Activated CD8-positive, alpha-beta memory T cell treated with anti-CD3 and anti-CD28 coated beads, Interleukin-2, amount 50 U/mL, for 24 hours (primary cell): ENCODE data around the gene LDLRAD4.
"Not testable (repeated sequence)": the region's sequence is repeated elsewhere in the genome, so short reads cannot be mapped to it uniquely, and the experiment has no call there.

Experiments used
- DNase-seq: peaks from one replicate; pipeline ENCODE4 v3.0.0-alpha.2; 2020; ENCODE audit errors: extremely low read depth

LDLRAD4 gene

DNA sequence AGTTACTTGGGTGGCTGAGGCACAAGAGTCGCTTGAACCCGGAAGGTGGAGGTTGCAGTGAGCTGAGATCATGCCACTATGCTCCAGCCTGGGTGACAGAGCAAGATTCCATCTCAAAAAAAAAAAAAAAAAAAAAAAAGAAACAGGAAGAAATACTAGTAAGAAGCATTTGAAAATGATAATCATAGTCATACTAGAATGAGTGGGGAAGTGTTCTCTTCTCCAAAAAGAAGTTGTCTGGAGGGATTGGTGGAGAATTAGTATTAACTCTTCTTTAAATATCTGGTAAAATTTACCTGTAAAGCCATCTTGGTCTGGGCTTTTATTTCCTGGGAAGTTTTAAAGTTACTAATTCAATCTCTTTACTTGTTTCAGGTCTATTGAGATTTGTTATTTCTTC is 376.0 kb downstream of the LDLRAD4 start:
- DNase-seq = no peak

GRCh38 chr18:13597068-13597467 is 378.5 kb downstream of the LDLRAD4 start:
- DNase-seq = no peak

DNA sequence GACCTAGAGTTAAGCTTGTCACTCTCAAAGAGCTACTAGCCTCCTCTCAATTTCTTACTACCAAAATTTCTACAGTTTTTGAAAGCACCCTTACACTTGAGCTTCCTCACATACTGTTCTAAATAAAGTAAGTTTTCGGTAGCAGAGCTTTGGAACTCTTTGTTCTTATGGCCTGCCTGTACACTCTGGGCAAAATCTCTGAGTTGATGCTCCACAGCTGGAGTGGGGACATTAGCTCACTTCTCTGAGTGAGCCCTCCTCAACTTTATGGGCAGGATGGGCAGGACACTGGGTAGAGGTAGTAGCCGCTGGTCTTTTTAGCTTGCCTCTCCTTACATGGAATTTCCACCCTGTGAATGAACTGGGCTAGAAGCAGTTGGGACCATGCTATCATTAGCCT is 380.0 kb downstream of the LDLRAD4 start:
- no peak for DNase-seq

DNA sequence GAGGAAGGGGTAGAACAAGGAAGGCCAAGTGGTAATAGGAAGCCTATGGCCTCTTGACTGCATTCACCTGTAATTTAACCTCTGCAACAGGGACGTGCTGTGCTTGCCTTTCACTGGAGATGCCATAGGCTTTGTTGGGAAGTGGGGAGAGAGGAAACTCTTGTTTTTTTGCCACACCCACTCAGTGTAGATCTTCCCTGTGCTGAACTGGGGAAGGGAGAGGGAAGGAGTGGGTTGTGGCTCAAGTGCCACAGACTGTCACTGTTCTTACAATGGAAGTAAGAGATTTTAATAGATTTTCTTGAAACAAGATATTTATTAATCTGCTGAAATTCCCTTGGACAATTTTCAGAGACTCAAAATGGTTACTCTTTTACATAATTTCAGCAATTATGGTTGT is 380.5 kb downstream of the LDLRAD4 start:
- DNase-seq = no peak

- no peak for DNase-seq
Measured at GRCh38 chr18:13603304-13604019, 384.9 kb downstream of the LDLRAD4 start.

GRCh38 chr18:13604786-13605185 is 386.2 kb downstream of the LDLRAD4 start:
- DNase-seq = no peak

DNA sequence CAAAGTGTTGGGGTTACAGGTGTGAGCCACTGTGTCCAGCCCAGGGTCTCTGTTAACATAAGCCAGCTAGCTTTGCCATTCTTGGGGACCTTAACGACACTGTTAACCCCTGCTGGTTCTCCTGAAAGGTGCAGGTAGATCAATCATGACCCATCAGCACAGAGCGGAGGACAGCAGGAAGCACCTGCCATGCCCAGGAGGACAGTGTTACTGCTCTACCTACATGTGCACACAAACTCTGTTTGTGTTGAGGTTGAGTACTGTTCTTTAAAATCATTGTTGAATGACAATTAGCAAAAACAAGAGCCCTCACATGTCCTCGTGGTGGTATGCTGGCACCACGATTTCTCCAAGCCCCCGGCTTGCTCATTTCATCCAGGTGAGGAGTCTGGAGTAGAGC is 386.9 kb downstream of the LDLRAD4 start:
- DNase-seq = no peak

DNA sequence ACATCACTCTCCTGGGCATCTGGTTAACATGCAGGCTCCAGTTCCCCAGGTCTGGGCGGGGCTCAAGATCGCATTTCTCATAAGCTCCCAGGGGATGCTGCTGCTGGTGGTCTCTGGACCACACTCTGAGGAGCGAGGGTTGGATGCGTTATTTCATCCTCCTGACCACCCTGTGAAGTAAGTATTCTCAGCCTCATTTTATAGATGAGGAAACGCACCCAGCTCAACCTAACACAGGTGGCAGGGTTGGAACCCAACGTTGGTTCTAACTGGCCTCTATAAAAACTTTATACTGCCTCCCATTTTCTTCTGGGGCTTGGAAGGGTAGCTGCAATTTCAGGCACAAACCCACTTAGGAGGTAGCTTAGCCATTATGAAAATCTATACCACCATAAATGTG is 387.3 kb downstream of the LDLRAD4 start:
- no peak for DNase-seq

DNA sequence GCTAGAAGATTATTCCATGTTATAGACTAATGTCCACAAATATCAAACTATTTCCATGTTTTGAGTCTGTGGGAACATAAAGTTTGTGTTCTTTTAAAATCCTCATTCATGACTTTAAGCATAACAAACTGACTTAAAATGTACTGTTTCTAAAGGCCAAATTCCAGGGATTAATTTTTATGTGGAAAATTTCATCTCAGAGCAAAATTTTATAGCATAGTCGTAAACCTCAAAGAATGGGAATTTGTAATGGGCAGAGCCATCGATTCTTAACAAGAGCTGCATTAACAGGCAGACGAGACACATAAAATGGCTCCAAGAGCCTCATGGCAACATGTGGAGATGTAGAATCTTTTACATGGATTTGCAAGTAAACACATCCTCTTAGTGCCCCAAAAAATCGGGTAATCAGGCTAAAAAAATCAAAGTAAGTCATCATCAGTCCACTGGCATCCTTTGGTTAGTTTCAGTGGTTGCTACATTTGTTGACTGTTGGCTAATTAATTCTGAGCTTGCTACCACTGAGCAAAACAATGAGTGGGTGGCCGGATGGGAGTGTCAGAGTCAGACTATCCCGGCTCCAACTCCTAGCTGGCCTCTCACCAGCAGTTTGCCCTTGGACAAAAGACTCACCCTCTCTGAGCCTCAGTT is 388.2 kb downstream of the LDLRAD4 start:
- DNase-seq = no peak

- DNase-seq = not testable (repeated sequence)
Measured at GRCh38 chr18:13608024-13608562, 389.5 kb downstream of the LDLRAD4 start.

DNA sequence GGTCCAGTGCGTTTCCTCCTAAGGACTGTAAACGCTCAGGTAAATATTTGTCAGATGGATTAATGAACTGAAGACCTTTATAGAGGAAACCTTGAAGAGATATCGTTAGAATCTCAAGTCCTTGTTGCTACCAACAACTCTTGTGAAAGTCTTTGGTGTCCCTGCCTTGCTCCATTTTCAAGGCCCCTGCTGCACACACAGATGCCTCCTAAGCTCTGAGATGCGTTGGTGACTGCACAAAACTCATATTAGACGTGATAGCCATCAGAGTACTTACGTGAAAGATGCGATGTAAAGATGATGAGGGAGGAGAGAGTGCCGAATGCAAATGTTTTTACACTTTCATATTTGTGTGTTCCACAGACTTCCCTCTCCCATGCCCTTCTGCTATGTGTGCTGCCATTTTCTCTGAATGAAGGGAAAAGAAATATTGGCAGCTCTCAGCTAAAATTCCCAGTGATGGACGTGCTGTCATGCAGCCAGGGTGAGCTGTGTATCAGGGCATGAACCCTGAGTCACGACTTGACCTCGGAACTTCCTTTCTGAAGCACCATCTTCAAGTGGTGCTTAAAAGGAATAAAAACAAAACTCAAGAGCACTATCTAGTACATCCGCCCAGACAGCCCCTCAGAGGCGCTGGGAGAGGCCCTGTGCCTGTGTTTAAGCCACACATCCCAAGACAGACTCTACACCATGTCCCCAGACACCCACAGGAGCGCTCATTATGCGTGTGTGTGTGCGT is 390.4 kb downstream of the LDLRAD4 start:
- DNase-seq = no peak

GRCh38 chr18:13610555-13611141 is 392.1 kb downstream of the LDLRAD4 start:
- DNase-seq = no peak

- no peak for DNase-seq
Measured at GRCh38 chr18:13611142-13611600, 392.6 kb downstream of the LDLRAD4 start.

DNA sequence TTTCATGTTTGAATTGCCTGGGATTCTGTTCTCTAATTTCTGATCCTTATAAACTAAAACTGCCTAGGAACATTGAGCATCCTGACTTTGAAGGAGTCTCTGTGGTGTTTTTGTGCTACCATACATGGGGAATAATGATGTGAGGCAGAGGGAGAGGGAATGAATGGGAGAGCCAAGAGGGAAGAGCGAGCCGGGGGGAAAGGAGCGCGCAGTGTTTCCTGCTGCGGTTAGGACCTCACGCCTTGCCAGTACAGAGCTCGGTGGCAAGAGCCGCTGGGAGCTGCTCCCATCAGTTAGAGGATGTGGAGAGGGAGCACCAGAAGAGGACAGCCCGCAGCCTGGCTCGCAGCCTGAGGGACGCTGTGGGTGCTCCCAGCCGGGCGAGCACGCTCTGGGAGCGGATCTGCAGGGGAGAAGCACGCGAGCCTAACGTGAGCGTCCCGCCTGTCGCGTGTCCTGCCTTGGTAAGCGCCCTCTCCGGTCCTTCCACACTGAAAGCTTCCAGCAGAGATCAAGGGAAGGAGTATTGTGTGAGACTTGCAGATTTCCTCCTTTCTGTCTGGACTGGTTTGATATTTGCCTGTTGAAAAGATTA is 393.1 kb downstream of the LDLRAD4 start:
- DNase-seq = no peak

- peak; percentile 60 for DNase-seq
Measured at GRCh38 chr18:13612196-13612997, 393.8 kb downstream of the LDLRAD4 start.

DNA sequence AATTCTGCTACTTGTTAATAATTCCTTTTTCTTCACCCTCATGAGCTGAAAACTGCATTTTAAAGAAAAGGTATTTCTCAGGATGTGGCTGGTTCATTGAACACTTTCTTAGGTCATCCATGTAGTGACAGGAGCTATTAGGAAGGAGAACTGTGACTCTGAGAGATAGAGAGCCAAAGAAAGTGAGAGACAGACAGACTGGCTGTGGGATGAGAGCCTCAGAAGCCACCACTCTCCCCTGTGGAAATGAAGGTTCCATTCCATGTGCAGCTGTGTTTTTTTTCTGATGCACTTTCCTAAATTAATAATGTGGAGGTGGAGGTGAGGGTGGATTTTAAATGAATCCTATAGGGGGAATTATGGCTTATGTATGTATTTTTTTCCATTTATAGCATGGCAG is 394.5 kb downstream of the LDLRAD4 start:
- DNase-seq = no peak

- no peak for DNase-seq
Measured at GRCh38 chr18:13613591-13614501, 395.3 kb downstream of the LDLRAD4 start.

GRCh38 chr18:13614641-13615288 is 396.2 kb downstream of the LDLRAD4 start:
- DNase-seq = no peak

- no peak for DNase-seq
Measured at GRCh38 chr18:13615432-13615861, 396.9 kb downstream of the LDLRAD4 start.
